ENCODE data around the gene GYPA.
"Not testable (repeated sequence)": the region's sequence is repeated elsewhere in the genome, so short reads cannot be mapped to it uniquely, and the experiment has no call there.

- not testable (repeated sequence) for TF ChIP-seq CTCF (conservative IDR thresholded peaks at IDR 0.05; ENCODE audit: low read depth, low read length); EZH2 (IDR thresholded peaks at IDR 0.05; ENCODE audit: borderline replicate concordance, low read depth, low read length, poor library complexity, severe bottlenecking)
Measured at GRCh38 chr4:144128709-144129320, 11.7 kb downstream of the GYPA start.

Measured in A673 (cell line).